ENCODE measurements around the gene C14orf180.

Gene C14orf180

DNA sequence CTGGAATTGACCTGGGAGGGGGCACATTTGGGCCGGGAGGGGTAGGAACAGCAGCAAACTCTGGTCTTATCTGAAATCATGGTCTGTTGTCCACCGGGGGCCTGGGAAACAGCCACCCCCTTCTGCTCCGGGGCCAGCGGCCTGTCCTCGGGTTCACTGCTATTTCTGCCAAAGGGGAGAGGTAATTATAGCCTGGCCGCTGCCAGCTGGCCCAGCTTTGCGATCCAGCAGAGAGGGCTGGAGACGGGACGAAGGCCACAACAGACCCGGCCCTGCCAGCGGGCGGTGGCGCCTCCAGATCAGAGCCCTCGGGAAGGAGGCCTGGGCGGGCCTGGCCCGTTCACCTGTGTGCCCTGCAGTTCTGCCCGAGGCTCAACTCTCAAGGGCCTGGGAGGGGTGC, at the start of gene C14orf180:
C14orf180 (plus strand) TSS at position 258 of the 400 bp plus-strand sequence. CDS start 6,667 bp downstream, outside the sequence.
- DNase-seq (ENCODE audit: low read depth in 2 of 3, low spot score in 2 of 3): no peak

DNA sequence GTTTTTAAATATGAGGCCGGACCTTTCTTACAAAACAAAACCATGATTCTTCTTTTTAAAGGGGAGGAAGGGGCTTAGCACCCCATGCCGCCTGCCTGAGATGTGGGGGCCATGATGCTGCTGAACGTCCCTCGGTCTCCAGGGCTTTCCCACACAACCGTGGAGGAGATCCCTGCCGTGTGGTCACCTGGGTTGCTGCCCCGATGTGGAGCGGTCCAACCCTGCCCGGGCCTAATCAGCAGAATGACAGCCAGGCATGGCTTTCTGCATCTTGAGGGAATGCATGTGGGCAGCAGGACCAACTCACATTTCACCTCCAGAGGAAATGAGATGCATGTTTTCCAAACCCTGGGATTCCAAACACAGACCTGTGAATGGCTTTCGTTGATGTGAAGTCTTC, 48.9 kb upstream of the C14orf180 start:
- no peak for DNase-seq (ENCODE audit: low read depth in 2 of 3, low spot score in 2 of 3)

DNA sequence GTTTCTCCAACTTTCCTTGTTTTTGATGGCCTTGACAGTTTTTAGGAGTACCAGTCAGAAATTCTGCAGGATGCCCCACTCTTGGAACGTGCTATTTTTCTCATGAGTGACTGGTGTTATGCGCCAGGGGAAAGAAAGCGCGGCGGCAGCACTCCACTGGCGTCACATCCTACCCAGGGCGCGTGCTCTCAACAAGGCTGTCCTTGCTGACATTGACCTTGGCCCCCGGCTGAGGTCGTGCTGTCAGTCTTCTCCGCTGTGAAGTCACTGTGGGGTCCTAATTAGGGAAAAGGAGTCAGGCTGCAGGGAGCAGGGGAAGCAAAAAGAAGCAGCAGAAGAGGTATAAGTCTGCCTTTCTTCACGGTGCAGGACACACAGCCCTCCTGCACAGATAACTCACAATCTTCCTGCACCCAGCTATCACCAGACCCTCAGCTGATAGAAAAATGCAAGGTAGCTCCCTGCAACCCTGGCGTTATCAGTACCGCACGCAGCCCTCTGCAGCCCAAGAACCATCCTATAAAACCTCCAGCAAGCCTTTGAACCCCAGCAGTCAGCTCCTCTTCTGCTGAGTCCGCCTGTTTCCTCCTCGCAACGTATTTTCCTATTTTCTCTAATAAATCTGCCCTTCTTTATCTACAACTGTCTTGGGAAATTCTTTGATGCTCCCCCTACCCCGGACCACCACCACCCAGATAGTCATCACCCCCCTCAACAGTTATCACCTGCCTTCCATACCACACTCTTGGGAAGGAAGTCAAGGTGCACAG, 48.0 kb upstream of the C14orf180 start:
- DNase-seq (ENCODE audit: low read depth in 2 of 3, low spot score in 2 of 3): no peak

DNA sequence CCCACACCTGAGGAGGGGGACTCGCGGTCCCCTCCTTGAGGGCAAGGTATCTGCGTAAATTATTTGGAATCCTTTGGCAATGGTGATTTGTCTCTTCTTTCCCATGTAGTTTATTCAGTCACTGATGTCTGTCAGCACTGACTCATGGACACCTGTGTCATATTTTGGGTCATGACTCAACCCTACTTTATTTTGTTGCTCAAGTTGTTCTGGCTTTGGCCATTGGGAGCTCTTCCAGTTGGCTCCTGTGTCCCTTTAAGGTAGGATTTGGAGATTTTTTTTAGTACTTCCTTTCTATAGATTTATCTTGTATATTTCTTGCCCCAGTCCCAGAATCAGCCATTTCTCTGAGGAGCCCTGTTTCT, 47.4 kb upstream of the C14orf180 start:
- DNase-seq (ENCODE audit: low read depth in 2 of 3, low spot score in 2 of 3): no peak

DNA sequence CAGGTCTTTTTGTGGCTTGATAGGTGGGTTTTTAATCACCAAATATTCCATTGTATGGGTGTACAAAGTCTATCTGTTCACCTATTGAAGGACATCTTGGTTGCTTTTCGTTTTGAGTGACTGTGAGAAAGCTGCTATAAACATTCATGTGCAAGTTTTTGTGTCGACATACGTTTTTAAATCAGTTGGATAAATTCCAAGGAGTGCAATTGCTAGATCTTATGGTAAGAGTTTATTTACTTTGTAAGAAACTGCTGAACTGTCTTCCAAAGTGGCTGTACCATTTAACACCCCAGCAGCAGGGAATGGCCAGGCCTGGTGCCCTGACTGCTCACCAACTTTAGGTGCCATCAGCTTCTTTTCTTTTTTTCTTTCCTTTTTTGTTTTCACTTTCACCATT, 45.5 kb upstream of the C14orf180 start:
- DNase-seq (ENCODE audit: low read depth in 2 of 3, low spot score in 2 of 3): no peak

DNA sequence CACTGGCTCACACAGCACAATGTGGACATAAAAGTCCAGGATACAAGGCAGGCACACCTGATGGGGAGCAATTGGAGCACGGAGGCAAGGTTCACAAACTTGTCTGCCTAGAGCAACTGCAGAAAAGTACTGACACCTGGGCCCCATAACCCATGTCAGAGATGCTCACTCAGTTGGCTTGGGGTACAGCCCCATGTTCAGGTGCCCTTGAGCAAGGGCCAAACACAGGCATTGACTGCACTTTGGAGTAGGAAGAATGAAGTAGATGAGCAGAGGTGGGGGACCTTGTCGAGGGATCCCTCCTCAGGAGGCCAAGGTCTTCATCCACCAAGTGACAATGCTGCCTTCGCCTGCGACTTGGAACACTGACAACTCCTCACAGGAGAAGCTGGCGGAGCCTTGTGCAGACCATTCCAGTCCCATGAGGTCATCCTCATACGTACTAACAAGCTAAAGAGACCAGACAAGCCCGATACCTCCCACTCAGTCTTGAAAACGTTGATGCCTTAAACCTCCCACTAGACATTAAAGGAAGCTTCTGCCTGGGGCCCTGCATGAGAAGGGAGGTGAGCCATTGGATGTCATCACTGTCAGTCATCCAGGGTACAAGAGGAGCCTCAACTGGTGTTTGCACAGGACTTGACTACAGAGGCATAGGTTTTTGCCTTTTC, 42.5 kb upstream of the C14orf180 start:
- DNase-seq (ENCODE audit: low read depth in 2 of 3, low spot score in 2 of 3): no peak

DNA sequence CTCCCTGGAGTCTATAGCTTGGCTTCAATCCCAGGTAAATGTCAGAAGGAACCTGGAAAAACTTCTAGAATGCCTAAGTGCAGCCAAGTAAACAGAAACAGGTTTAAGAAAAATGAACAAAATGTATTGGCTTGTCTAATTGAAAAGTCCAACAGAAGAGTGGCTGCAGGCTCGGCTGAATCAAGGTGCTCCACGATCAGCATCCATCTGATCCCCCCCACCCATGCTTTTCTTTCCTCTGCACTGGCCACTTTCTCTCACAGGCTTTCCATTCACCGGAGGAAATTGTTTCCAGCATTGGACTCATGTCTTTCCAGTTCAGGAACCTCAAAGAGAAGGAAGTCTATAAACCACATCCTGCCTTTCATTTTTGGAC, 42.0 kb upstream of the C14orf180 start:
- no peak for DNase-seq (ENCODE audit: low read depth in 2 of 3, low spot score in 2 of 3)

DNA sequence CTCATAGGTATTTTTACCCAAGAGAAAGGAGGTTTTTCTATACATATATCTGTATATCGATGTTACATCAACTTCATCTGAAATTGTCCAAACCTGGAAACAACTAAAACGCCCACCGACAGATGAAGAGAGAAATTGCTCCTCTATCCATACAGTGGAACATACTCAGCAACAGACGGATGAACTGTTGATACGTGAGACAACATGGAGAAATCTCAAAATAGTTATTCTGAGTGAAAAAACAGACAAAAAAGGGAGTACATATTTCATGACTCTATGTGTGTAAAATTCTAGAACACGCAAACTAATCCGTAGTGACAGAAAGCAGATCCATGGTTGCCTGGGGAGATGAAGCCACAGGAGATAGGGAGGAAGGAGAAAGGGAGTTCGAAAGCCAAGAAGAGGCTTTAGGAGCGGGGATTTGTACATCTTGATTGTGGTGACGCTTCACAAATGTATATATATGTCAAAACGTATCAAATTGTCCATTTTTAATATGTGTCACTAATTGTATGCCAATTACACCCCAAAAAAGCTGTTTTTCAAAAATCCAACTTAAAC, 37.6 kb upstream of the C14orf180 start:
- no peak for DNase-seq (ENCODE audit: low read depth in 2 of 3, low spot score in 2 of 3)

DNA sequence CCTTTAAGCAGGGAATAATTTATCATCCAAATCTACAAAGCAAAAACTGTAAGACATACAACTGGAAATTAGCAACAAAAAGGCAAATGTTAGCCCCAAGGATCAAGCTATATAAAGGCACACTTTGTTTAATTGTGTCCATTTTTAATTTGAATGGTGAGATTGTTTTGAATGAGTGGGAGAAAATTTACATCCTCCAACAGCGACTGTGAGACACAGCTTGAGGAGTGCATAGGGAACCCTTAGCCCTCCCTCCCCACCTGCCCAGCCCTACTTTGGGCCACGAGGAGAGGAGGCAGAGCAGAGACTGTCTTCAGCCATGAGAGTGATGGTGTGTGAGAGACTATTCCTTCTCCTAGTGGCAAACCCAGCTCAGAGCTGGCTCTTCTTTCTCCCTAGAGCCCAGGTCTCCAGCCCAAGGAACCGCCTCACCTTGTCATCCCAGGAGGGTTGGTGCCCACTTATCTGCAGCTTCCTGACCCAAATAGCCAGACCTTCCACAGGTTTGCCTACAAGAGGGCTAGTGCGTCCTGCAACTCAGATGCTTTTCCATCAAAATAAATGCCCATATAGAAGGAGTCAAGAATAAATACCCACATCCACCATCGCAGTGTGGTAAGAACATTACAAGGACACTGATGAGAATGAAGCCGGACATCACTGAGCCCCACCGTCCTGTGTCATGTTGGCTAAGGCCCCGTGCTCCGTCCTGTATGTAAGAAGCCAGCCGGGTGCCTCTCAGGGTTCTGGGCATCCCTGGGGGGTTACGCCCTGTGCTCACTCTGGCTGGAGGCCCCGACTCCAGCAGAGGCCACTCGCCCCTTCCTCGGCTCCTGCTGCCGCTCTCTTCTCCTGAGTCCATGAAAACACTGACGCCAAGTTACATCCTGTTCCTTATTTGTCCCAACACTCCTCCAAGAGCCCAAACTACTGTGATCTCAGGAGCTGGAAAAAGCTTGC, 36.4 kb upstream of the C14orf180 start:
- no peak for DNase-seq (ENCODE audit: low read depth in 2 of 3, low spot score in 2 of 3)

DNA sequence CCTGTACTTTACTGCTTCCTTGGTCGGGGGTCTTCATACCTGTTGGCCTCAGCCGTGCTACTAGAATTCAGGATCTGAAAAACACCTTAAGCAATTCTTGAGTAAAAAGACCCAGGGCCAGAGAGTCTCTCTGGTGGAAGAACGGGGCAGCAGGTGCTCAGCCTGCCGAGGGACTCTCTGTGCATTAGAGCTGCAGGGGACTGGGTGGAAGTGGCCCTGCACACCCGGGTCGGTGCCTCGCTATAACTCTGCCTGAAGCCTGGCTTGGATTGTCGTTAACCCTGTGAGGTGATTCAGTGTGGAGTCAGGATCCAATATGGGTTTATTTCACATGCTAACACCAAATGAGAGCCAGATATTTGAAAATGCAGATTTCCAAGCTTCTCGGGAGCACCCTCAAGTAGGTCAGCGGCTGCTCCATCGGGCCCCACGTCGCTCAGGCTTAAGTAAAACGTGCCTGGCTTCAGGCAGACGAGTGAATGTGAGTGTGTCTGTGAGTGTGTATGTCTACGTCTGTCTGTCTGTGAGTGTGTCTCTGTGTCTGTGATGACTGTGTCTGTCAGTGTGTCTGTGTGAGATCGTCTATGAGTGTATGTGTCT, 35.1 kb upstream of the C14orf180 start:
- no peak for DNase-seq (ENCODE audit: low read depth in 2 of 3, low spot score in 2 of 3)

DNA sequence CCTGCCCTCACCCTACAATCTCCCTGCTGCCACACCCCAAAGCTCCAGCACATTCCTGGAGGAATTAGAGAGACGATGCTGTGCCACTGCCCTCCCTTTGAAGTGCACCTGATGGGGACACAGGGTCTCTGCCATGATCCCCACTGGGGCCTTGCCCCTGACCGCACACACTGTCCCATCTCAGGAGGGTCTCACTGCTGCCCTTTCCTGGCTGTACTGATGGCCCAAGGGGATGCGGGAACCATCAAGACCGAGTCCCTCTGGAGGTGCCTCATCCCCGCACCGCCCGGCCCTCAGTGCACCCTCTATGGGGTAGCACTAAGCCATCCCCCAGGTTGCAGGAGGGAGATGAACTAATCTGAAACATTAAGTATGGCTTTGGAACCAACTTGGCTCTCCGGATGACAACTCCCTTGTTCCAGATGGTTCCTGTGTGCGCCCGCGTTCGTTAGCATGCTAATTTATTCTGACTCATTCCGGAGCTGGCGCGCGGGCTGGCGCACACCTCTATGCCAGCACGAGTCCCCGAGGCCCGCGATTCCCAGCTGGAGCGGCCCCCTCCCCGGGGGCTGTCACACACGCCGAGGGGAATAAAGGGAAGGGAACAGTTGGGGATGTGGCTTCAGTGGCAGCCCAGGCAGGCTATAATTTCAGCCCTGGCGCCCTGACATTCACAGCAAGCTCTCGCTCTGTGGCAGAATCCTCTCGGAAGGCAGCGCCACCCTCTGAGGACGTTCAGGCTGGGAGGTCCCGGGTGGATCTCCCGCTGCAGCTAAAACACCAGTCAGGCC, 34.2 kb upstream of the C14orf180 start:
- DNase-seq (ENCODE audit: low read depth in 2 of 3, low spot score in 2 of 3): no peak

DNA sequence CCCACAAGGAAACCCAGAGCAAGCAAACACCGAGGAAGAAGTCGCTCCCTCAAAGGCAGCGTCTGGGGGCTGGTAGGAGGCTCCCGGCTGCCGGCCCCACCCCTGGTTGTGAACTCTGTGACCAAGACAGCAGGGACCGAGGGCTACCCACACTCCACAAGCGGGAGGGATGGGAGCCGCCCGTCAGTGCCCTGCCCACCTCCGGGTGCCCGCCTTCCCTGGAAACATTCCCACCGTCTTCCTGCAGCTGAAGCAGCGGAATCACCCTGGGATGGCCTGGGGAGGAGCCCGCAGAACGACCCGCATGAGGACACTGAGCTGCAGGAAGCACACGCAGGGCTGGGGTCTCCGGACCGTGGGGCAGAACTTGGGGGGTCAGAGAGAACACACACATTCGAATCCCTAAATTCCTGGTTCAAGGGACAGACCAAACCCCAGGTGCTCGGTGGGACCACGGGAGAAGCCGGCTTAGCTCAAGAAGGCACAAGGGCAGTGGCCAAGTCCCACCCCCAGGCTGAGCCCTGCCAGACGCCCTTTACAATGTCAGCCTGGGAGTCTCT, 33.5 kb upstream of the C14orf180 start:
- DNase-seq (ENCODE audit: low read depth in 2 of 3, low spot score in 2 of 3): no peak

DNA sequence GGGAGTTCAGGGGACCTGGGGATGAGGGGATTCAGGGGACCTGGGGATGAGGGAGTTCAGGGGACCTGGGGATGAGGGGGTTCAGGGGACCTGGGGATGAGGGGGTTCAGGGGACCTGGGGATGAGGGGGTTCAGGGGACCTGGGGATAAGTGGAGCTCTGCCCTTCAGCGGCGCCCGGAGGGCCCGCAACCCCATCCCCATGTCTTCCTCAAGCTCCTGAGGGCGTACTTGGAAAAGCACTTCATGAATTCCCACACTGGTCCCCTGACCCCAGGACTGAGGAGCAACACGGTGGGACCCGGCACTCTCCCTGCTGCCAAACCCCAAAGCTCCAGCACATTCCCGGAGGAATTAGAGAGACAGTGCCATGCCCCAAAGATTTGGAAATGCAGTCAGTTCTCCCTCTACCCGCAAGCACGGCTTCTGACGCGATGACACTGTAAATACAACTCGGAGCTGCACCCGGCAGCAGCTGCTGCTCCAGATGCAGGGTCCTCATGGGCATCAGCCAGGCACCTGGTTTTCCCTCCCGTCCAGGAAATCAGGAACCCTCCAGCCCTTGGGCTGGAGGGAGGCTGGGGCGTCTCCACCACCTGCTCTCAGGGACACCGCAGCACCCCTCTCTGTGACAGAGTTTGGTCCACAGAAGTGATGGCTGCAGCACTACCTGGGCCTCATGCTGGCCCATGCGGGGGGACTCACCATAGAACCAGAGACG, 32.8 kb upstream of the C14orf180 start:
- no peak for DNase-seq (ENCODE audit: low read depth in 2 of 3, low spot score in 2 of 3)

DNA sequence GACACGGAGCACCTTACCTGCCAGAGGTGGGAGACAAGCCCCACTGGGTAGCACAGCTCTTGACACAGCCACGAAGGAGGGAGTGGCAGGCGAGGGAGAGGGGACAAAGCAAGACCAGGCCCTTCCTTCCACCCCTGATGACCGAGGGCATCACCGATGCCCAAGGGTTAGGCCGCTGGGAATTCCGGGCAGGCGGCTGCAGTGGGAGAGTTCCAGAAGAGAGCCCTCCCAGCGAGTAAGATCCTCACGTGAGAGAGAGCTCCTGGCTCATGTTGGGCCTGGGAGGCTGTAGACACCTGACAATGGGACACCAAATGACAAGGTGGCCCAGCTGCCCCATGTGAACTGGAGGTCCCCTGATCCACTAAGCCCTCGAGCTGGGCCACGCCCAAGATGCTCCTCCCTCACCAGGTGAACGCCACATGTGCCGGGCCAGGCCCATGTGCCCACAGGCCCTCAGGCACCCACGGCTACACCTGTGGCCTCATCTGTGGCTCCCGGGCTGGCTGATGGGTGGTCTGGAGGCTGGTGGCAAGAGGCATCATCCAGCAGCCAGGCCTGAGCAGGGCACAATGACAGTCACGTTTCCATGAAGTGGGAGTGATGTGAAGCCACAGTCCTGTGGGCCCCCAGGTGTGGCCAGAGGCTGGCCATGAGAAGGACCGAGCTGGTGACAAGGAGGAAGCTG, 32.1 kb upstream of the C14orf180 start:
- DNase-seq (ENCODE audit: low read depth in 2 of 3, low spot score in 2 of 3): no peak

DNA sequence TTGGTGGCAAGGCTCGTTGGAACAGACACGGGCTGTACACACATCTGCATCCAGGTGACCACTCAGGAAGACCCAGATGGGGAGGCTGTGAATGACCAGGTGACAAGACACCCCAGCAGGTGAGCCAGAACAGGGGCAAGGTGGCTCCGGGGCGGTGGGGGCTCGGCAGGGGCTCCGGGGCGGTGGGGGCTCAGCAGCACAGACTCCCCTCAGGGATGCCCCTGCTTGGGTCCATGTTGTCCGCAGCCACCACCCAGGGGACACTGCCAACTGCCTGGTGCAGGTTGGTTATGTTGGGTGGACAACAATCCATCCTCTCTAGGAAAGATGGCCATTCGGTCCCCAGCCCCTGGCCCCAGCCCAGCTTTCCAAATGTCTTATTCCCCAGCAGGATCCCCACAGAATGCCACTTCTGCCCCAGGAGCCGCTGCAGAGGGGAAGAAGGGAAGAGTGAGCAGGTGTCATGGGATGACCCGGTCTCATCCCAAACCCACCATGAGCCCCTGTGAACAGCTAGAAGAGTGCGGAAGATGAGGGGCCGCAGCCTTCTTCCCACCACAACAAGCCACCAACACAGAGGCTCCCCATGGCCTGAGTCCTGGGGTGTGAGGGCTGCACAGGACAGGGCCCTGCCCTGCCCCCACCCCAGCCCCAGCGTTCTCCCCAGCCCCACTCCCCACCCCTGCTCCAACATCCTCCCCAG, 31.4 kb upstream of the C14orf180 start:
- no peak for DNase-seq (ENCODE audit: low read depth in 2 of 3, low spot score in 2 of 3)

DNA sequence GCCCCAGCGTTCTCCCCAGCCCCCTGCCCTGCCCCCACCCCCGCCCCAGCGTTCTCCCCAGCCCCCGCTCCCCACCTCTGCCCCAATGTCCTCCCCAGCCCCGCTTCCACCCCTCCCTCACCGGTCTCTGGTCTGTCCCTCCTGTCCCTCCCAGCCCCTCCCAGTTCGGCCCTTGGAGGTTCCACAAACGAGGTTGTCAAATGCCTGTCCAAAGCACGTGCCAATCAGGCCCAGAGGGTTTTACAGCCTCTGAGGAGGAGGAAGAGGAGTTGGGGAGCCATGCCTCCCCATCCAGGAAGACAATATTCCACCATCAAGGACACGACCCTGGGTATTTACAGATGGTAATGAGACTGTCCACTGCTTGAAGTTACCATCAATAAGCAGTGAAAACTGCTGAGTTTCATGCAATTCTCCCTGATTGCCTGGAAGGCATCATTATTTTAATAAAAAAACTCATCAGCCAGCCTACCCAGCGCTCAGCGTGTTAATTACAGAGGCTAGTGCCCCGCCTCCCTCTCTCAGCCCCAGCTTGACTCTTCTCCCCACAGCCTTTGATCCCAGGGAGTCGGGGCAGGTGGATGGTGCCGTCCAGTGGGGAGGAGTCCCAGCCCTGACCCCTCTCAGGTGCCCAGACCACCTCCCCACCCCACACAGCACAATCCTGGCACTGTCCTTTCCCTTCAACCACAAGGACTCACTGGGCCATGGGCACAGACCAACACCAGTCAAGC, 30.6 kb upstream of the C14orf180 start:
- no peak for DNase-seq (ENCODE audit: low read depth in 2 of 3, low spot score in 2 of 3)

Measured in activated CD8-positive, alpha-beta memory T cell treated with anti-CD3 and anti-CD28 coated beads for 48 hours (primary cell).